Neural cell (in vitro differentiated cells): Measurements from ENCODE around the gene CAPN14. TPM values are rescaled to one million over a fixed set of nuclear protein-coding genes. Genes with fewer than 3 reads are reported as not detected.

Experiments
- H2AFZ ChIP-seq: fragments of 200-600, 300-800 bp; sonication (generic), shearing (Covaris generic); 2 replicates; pipeline ENCODE4 v1.6.0; 2014; ENCODE audit warnings: low read depth, mild to moderate bottlenecking, antibody characterized with exemption, low read length, moderate library complexity
- H3F3A ChIP-seq: fragments of 200-600 bp; shearing (Covaris generic); 2 replicates; pipeline ENCODE4 v1.6.1; 2016; ENCODE audit warnings: mild to moderate bottlenecking, moderate library complexity, mixed read lengths, antibody characterized with exemption, low read length; ENCODE audit not compliant: insufficient read depth, poor library complexity, severe bottlenecking
- H3K27ac ChIP-seq: fragments of 200-600, 300-800 bp; sonication (generic), shearing (Covaris generic); 2 replicates; pipeline ENCODE4 v1.5.1; 2014; ENCODE audit warnings: mild to moderate bottlenecking, low read length, moderate library complexity
- H3K27me3 ChIP-seq: fragments of 300-800, 200-600 bp; sonication (generic), shearing (Covaris generic); 2 replicates; pipeline ENCODE4 v1.6.0; 2014; ENCODE audit warnings: mild to moderate bottlenecking, low read depth, low read length, moderate library complexity; ENCODE audit not compliant: insufficient read depth
- H3K36me3 ChIP-seq: fragments of 300-800, 200-600 bp; sonication (generic), shearing (Covaris generic); 2 replicates; pipeline ENCODE4 v1.5.1; 2014; ENCODE audit warnings: mild to moderate bottlenecking, antibody characterized with exemption, low read length, moderate library complexity; ENCODE audit not compliant: insufficient read depth
- H3K4me2 ChIP-seq: fragments of 300-800, 200-600 bp; sonication (generic), shearing (Covaris generic); 2 replicates; pipeline ENCODE4 v1.6.0; 2014; ENCODE audit warnings: mild to moderate bottlenecking, low read length
- H3K4me3 ChIP-seq: fragments of 300-800, 200-600 bp; sonication (generic), shearing (Covaris generic); 2 replicates; pipeline ENCODE4 v1.5.1; 2014; ENCODE audit warnings: mild to moderate bottlenecking, low read length, moderate library complexity
- H3K79me2 ChIP-seq: fragments of 200-600 bp; shearing (Covaris generic); replicated peaks from 2 replicates; pipeline ENCODE4 v1.6.0; 2014; ENCODE audit warnings: mild to moderate bottlenecking, low read length, moderate library complexity; ENCODE audit not compliant: insufficient read depth
- H3K9ac ChIP-seq: fragments of 300-800, 200-600 bp; sonication (generic), shearing (Covaris generic); 2 replicates; pipeline ENCODE4 v1.6.1; 2016; ENCODE audit warnings: mild to moderate bottlenecking, low read length, mixed read lengths
- H3K9me2 ChIP-seq: fragments of 200-600 bp; shearing (Covaris generic); 2 replicates; pipeline ENCODE4 v1.6.1; 2016; ENCODE audit warnings: mild to moderate bottlenecking, low read length, mixed read lengths; ENCODE audit not compliant: insufficient read depth
- H3K9me3 ChIP-seq: fragments of 200-600, 300-800 bp; sonication (generic), shearing (Covaris generic); 2 replicates; pipeline ENCODE4 v1.6.1; 2016; ENCODE audit warnings: mild to moderate bottlenecking, mixed run types, low read length, moderate library complexity, mixed read lengths
- H4K20me1 ChIP-seq: fragments of 200-600 bp; shearing (Covaris generic); 2 replicates; pipeline ENCODE4 v1.6.1; 2016; ENCODE audit warnings: mild to moderate bottlenecking, mixed run types; ENCODE audit not compliant: insufficient read depth
- EP300 ChIP-seq: fragments of 450-650 bp; conservative IDR thresholded peaks from 2 replicates; pipeline ENCODE4 v1.6.1; 2014; ENCODE audit warnings: antibody characterized with exemption, mild to moderate bottlenecking, moderate library complexity; ENCODE audit not compliant: poor library complexity, severe bottlenecking
- EZH2 ChIP-seq: fragments of 200-600, 300-800 bp; shearing (Covaris generic), sonication (generic); IDR thresholded peaks from 2 replicates; pipeline ENCODE4 v1.6.1; 2014; ENCODE audit warnings: antibody characterized with exemption, low read length, borderline replicate concordance, mild to moderate bottlenecking; ENCODE audit not compliant: insufficient read depth, poor library complexity, severe bottlenecking
- MXI1 ChIP-seq: fragments of 450-650 bp; conservative IDR thresholded peaks from 2 replicates; pipeline ENCODE4 v1.6.1; 2014; ENCODE audit warnings: antibody characterized with exemption, mild to moderate bottlenecking; ENCODE audit not compliant: poor library complexity, severe bottlenecking
- POLR2AphosphoS5 ChIP-seq: IDR thresholded peaks from 2 replicates; pipeline ENCODE4 v1.6.1; 2012
- RAD21 ChIP-seq: fragments of 450-650 bp; conservative IDR thresholded peaks from 2 replicates; pipeline ENCODE4 v1.6.1; 2014; ENCODE audit warnings: antibody characterized with exemption, mild to moderate bottlenecking, moderate library complexity
- SMC3 ChIP-seq: fragments of 450-650 bp; conservative IDR thresholded peaks from 2 replicates; pipeline ENCODE4 v1.6.1; 2014; ENCODE audit warnings: antibody characterized with exemption, mild to moderate bottlenecking, moderate library complexity; ENCODE audit not compliant: poor library complexity
- TAF1 ChIP-seq: IDR thresholded peaks from 2 replicates; pipeline ENCODE4 v1.6.1; 2012; ENCODE audit warnings: low read depth
- polyA plus RNA-seq: library from polyadenylated mRNA; depleted of rRNA; stranded (reverse); fragments of >200 nt; gene quantifications from 2 replicates; pipeline ENCODE4 v1.2.3, GENCODE V29; 2014
- TF ChIP-seq, protein P1 (sequence below): IDR thresholded peaks from 2 replicates; pipeline ENCODE4 v1.6.1; 2012; ENCODE audit warnings: borderline replicate concordance
- TF ChIP-seq, protein P2 (sequence below): fragments of 450-650 bp; IDR thresholded peaks from 2 replicates; pipeline ENCODE4 v1.5.1; 2014; ENCODE audit warnings: antibody characterized with exemption, mild to moderate bottlenecking, moderate library complexity; ENCODE audit not compliant: poor library complexity, severe bottlenecking

The CAPN14 gene
- polyA plus RNA-seq, 1 donor from 2014 or later, result 2.1 TPM

GRCh38 chr2:31207790-31208189 is 9.5 kb downstream of the CAPN14 start:
- no peaks in the 10 kb centered on the region for H4K20me1 ChIP-seq
- H2AFZ ChIP-seq, result no peak overlapping the region
- H3K4me3 ChIP-seq, result no peak overlapping the region
- no peaks in the 10 kb centered on the region for H3K79me2 ChIP-seq
- H3K4me2 ChIP-seq, result no peak overlapping the region
- no peaks in the 10 kb centered on the region for H3K27me3 ChIP-seq
- H3K9ac ChIP-seq, result no peak overlapping the region
- H3K27ac ChIP-seq, result no peak overlapping the region
- H3F3A ChIP-seq, result no peaks in the 10 kb centered on the region
- no peaks in the 10 kb centered on the region for H3K36me3 ChIP-seq
- TF ChIP-seq TAF1 (no peak), EZH2 (no peak), EP300 (no peak), RAD21 (no peak), MXI1 (no peak), SMC3 (no peak), POLR2AphosphoS5 (no peak)
- TF ChIP-seq, protein P1, sequence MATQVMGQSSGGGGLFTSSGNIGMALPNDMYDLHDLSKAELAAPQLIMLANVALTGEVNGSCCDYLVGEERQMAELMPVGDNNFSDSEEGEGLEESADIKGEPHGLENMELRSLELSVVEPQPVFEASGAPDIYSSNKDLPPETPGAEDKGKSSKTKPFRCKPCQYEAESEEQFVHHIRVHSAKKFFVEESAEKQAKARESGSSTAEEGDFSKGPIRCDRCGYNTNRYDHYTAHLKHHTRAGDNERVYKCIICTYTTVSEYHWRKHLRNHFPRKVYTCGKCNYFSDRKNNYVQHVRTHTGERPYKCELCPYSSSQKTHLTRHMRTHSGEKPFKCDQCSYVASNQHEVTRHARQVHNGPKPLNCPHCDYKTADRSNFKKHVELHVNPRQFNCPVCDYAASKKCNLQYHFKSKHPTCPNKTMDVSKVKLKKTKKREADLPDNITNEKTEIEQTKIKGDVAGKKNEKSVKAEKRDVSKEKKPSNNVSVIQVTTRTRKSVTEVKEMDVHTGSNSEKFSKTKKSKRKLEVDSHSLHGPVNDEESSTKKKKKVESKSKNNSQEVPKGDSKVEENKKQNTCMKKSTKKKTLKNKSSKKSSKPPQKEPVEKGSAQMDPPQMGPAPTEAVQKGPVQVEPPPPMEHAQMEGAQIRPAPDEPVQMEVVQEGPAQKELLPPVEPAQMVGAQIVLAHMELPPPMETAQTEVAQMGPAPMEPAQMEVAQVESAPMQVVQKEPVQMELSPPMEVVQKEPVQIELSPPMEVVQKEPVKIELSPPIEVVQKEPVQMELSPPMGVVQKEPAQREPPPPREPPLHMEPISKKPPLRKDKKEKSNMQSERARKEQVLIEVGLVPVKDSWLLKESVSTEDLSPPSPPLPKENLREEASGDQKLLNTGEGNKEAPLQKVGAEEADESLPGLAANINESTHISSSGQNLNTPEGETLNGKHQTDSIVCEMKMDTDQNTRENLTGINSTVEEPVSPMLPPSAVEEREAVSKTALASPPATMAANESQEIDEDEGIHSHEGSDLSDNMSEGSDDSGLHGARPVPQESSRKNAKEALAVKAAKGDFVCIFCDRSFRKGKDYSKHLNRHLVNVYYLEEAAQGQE, result no peak
- TF ChIP-seq, protein P2, sequence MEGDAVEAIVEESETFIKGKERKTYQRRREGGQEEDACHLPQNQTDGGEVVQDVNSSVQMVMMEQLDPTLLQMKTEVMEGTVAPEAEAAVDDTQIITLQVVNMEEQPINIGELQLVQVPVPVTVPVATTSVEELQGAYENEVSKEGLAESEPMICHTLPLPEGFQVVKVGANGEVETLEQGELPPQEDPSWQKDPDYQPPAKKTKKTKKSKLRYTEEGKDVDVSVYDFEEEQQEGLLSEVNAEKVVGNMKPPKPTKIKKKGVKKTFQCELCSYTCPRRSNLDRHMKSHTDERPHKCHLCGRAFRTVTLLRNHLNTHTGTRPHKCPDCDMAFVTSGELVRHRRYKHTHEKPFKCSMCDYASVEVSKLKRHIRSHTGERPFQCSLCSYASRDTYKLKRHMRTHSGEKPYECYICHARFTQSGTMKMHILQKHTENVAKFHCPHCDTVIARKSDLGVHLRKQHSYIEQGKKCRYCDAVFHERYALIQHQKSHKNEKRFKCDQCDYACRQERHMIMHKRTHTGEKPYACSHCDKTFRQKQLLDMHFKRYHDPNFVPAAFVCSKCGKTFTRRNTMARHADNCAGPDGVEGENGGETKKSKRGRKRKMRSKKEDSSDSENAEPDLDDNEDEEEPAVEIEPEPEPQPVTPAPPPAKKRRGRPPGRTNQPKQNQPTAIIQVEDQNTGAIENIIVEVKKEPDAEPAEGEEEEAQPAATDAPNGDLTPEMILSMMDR, result no peak
- no peaks in the 10 kb centered on the region for H3K9me2 ChIP-seq
- H3K9me3 ChIP-seq, result no peaks in the 10 kb centered on the region

- no peak overlapping the region for H2AFZ ChIP-seq
- no peaks in the 10 kb centered on the region for H3F3A ChIP-seq
- H3K79me2 ChIP-seq, result no peaks in the 10 kb centered on the region
- no peaks in the 10 kb centered on the region for H3K9me2 ChIP-seq
- H4K20me1 ChIP-seq, result no peaks in the 10 kb centered on the region
- no peaks in the 10 kb centered on the region for H3K36me3 ChIP-seq
- no peak for TF ChIP-seq POLR2AphosphoS5
- no peak overlapping the region for H3K27ac ChIP-seq
- no peaks in the 10 kb centered on the region for H3K9me3 ChIP-seq
- H3K4me3 ChIP-seq, result no peak overlapping the region
- H3K27me3 ChIP-seq, result no peaks in the 10 kb centered on the region
- no peak overlapping the region for H3K9ac ChIP-seq
- H3K4me2 ChIP-seq, result no peak overlapping the region
These were observed 11.7 kb downstream of the CAPN14 start for GRCh38 chr2:31205613-31206012.

DNA sequence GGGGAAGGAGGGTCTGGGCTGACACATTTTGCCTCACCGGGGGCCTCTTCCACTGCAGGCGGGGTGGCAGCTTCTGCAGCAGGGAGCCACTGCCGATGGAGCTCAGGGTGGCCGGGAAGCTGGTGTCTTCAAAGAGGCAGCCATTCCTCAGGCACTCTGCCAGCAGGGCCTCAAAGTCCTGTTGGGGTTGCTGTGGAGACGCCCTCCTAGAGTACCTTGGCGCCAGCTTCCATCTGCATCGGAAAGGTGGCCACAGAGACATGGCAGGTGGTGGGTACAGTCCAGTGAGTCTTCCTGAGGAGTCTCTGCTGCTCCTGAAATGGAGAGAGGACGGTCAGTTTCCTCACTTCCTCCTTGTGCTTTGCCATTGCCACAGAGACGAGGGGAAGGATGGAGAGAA is 12.1 kb downstream of the CAPN14 start:
- TF ChIP-seq, protein P2, result no peak
- TF ChIP-seq TAF1 (no peak), RAD21 (no peak), EP300 (no peak)
- TF ChIP-seq, protein P1, result no peak
- Histone ChIP-seq H3K79me2 (no peaks in the 10 kb centered on the region), H3K36me3 (no peaks in the 10 kb centered on the region), H2AFZ (no peak overlapping the region), H3K4me2 (no peak overlapping the region), H3K27ac (no peak overlapping the region), H3K4me3 (no peak overlapping the region), H3K27me3 (no peaks in the 10 kb centered on the region), H3K9ac (no peak overlapping the region), H3F3A (no peaks in the 10 kb centered on the region), H3K9me2 (no peaks in the 10 kb centered on the region), H3K9me3 (no peaks in the 10 kb centered on the region), H4K20me1 (no peaks in the 10 kb centered on the region)
